ENCODE results near the gene MAPKAP1.

MAPKAP1 gene

DNA sequence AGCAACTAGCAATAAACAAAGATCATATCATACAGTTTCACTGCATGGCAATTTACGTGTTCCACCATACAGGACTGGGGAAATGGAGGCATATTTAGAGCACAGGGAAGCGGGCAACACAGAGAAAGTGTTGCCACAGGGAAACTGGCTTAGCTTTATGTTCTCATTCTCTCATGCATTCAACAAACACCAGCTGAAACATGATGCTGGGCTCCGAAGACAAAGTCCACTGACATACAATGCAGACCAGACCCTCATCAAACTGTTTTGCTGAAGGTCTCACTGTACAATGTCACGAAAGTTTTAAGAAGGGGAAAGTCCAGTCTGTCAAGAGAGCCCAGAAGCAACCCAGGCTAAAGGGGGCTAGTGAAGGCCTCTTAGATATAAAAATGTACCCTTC is 115.1 kb downstream of the MAPKAP1 start:
- TF ChIP-seq ZNF70 (CRISPR knock-in tag; IDR thresholded peaks at IDR 0.05) = no peak
- TF ChIP-seq BACH2 (CRISPR knock-in tag; IDR thresholded peaks at IDR 0.05; ENCODE audit: borderline replicate concordance) = no peak
- TF ChIP-seq, protein P1, sequence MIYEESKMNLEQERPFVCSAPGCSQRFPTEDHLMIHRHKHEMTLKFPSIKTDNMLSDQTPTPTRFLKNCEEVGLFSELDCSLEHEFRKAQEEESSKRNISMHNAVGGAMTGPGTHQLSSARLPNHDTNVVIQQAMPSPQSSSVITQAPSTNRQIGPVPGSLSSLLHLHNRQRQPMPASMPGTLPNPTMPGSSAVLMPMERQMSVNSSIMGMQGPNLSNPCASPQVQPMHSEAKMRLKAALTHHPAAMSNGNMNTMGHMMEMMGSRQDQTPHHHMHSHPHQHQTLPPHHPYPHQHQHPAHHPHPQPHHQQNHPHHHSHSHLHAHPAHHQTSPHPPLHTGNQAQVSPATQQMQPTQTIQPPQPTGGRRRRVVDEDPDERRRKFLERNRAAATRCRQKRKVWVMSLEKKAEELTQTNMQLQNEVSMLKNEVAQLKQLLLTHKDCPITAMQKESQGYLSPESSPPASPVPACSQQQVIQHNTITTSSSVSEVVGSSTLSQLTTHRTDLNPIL (CRISPR knock-in tag; IDR thresholded peaks at IDR 0.05; ENCODE audit: low read depth) = no peak
- TF ChIP-seq, protein P2, sequence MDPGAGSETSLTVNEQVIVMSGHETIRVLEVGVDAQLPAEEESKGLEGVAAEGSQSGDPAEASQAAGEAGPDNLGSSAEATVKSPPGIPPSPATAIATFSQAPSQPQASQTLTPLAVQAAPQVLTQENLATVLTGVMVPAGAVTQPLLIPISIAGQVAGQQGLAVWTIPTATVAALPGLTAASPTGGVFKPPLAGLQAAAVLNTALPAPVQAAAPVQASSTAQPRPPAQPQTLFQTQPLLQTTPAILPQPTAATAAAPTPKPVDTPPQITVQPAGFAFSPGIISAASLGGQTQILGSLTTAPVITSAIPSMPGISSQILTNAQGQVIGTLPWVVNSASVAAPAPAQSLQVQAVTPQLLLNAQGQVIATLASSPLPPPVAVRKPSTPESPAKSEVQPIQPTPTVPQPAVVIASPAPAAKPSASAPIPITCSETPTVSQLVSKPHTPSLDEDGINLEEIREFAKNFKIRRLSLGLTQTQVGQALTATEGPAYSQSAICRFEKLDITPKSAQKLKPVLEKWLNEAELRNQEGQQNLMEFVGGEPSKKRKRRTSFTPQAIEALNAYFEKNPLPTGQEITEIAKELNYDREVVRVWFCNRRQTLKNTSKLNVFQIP (CRISPR knock-in tag; IDR thresholded peaks at IDR 0.05; ENCODE audit: borderline replicate concordance, low read depth) = no peak
- no peak for TF ChIP-seq GLIS3 (CRISPR knock-in tag; IDR thresholded peaks at IDR 0.05)
- TF ChIP-seq ZNF565 (CRISPR knock-in tag; conservative IDR thresholded peaks at IDR 0.05; ENCODE audit: low read depth) = no peak
- no peak for TF ChIP-seq TCF4 (CRISPR knock-in tag; IDR thresholded peaks at IDR 0.05; ENCODE audit: borderline replicate concordance)
- no peak for TF ChIP-seq ESRRG (CRISPR knock-in tag; IDR thresholded peaks at IDR 0.05)
- TF ChIP-seq ARNTL (CRISPR knock-in tag; IDR thresholded peaks at IDR 0.05; ENCODE audit: borderline replicate concordance, low read depth) = no peak
- TF ChIP-seq, protein P3, sequence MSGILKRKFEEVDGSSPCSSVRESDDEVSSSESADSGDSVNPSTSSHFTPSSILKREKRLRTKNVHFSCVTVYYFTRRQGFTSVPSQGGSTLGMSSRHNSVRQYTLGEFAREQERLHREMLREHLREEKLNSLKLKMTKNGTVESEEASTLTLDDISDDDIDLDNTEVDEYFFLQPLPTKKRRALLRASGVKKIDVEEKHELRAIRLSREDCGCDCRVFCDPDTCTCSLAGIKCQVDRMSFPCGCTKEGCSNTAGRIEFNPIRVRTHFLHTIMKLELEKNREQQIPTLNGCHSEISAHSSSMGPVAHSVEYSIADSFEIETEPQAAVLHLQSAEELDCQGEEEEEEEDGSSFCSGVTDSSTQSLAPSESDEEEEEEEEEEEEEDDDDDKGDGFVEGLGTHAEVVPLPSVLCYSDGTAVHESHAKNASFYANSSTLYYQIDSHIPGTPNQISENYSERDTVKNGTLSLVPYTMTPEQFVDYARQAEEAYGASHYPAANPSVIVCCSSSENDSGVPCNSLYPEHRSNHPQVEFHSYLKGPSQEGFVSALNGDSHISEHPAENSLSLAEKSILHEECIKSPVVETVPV (CRISPR knock-in tag; IDR thresholded peaks at IDR 0.05) = no peak
- TF ChIP-seq PPARA (CRISPR knock-in tag; IDR thresholded peaks at IDR 0.05; ENCODE audit: borderline replicate concordance) = no peak
- TF ChIP-seq ZFP30 (CRISPR knock-in tag; IDR thresholded peaks at IDR 0.05) = no peak

DNA sequence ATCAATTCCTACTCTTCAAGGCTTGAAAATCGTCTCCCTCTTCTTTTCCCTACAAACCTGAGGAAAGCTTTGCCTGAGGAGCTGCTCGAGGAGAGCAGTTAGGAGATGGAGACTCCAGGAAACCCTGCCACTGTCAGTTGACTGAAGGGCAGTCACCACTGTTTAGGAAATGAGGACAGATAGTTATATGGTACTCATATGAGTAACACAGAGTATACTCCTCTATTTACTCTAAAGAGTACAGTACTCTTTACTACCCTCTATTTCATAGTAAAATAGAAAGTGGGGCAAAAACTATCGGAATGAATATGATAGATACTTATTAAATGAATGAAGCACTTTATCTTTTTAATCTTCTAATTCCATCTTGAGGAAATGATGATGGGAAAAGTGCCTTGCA is 115.8 kb downstream of the MAPKAP1 start:
- no peak for ATAC-seq
- TF ChIP-seq RARB (CRISPR knock-in tag; IDR thresholded peaks at IDR 0.05) (no peak), PPARA (CRISPR knock-in tag; IDR thresholded peaks at IDR 0.05; ENCODE audit: borderline replicate concordance) (no peak), ESRRG (CRISPR knock-in tag; IDR thresholded peaks at IDR 0.05) (no peak), ZNF70 (CRISPR knock-in tag; IDR thresholded peaks at IDR 0.05) (no peak), ZNF565 (CRISPR knock-in tag; conservative IDR thresholded peaks at IDR 0.05; ENCODE audit: low read depth) (no peak), SNAI2 (CRISPR knock-in tag; IDR thresholded peaks at IDR 0.05) (no peak), BACH2 (CRISPR knock-in tag; IDR thresholded peaks at IDR 0.05; ENCODE audit: borderline replicate concordance) (no peak), ZFP3 (CRISPR knock-in tag; IDR thresholded peaks at IDR 0.05) (no peak), TOX (CRISPR knock-in tag; IDR thresholded peaks at IDR 0.05; ENCODE audit: borderline replicate concordance) (no peak), CSDC2 (CRISPR knock-in tag; IDR thresholded peaks at IDR 0.05) (no peak)
- TF ChIP-seq, protein P2 (CRISPR knock-in tag; IDR thresholded peaks at IDR 0.05; ENCODE audit: borderline replicate concordance, low read depth) = no peak
- TF ChIP-seq, protein P4, sequence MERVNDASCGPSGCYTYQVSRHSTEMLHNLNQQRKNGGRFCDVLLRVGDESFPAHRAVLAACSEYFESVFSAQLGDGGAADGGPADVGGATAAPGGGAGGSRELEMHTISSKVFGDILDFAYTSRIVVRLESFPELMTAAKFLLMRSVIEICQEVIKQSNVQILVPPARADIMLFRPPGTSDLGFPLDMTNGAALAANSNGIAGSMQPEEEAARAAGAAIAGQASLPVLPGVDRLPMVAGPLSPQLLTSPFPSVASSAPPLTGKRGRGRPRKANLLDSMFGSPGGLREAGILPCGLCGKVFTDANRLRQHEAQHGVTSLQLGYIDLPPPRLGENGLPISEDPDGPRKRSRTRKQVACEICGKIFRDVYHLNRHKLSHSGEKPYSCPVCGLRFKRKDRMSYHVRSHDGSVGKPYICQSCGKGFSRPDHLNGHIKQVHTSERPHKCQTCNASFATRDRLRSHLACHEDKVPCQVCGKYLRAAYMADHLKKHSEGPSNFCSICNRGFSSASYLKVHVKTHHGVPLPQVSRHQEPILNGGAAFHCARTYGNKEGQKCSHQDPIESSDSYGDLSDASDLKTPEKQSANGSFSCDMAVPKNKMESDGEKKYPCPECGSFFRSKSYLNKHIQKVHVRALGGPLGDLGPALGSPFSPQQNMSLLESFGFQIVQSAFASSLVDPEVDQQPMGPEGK (CRISPR knock-in tag; IDR thresholded peaks at IDR 0.05; ENCODE audit: borderline replicate concordance) = no peak

More for the DNA sequence above, 115.1 kb downstream of the MAPKAP1 start:
- no peak for ATAC-seq

DNA sequence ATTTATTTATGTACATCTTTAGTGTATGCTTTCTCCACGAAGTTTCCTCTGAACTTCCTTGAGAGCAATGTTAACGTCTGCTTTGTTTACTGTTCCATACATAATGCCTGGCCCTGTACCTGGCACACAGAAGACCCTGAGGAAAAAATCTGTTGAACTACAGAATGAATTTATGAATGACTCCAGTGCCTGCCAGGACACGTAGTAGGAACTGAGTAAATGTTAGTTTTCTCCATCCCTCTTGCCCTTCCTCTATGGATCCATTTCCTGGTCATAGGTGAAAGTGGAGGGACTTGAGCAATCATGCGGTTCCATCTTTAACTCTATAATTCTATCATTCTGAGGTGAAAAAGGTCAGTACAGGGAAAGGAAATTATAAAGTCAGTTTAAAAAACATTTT is 117.7 kb downstream of the MAPKAP1 start:
- TF ChIP-seq OSR1 (CRISPR knock-in tag; IDR thresholded peaks at IDR 0.05) (no peak), ISL1 (CRISPR knock-in tag; IDR thresholded peaks at IDR 0.05) (no peak), RARB (CRISPR knock-in tag; IDR thresholded peaks at IDR 0.05) (no peak)
- TF ChIP-seq, protein P2 (CRISPR knock-in tag; IDR thresholded peaks at IDR 0.05; ENCODE audit: borderline replicate concordance, low read depth) = no peak
- ATAC-seq = no peak
